ENCODE measurements around the gene NDUFAF5.

The NDUFAF5 gene

GRCh38 chr20:13821876-13822275 lies 37.0 kb downstream of the NDUFAF5 start:
- DNase-seq: peak in 1 of 51 donors; percentile 4

- no peak for DNase-seq
Measured at GRCh38 chr20:13822459-13822858, 37.6 kb downstream of the NDUFAF5 start.

- no peak for DNase-seq
Measured at GRCh38 chr20:13824459-13824858, 39.6 kb downstream of the NDUFAF5 start.

- DNase-seq: no peak
Measured at GRCh38 chr20:13825465-13825864, 40.6 kb downstream of the NDUFAF5 start.

GRCh38 chr20:13831476-13831875 lies 46.6 kb downstream of the NDUFAF5 start:
- no peak for DNase-seq

- no peak for DNase-seq
Measured at GRCh38 chr20:13838664-13839063, 53.8 kb downstream of the NDUFAF5 start.

- no peak for DNase-seq
Measured at GRCh38 chr20:13839421-13840092, 54.7 kb downstream of the NDUFAF5 start.

- DNase-seq: no peak
Measured at GRCh38 chr20:13840093-13840465, 55.3 kb downstream of the NDUFAF5 start.

GRCh38 chr20:13841206-13841605 lies 56.4 kb downstream of the NDUFAF5 start:
- no peak for DNase-seq

GRCh38 chr20:13844296-13844695 lies 59.5 kb downstream of the NDUFAF5 start:
- DNase-seq: no peak

GRCh38 chr20:13851279-13851678 lies 66.5 kb downstream of the NDUFAF5 start:
- DNase-seq: no peak

GRCh38 chr20:13852306-13852705 lies 67.5 kb downstream of the NDUFAF5 start:
- no peak for DNase-seq

- no peak for DNase-seq
Measured at GRCh38 chr20:13855613-13856012, 70.8 kb downstream of the NDUFAF5 start.

- DNase-seq: peak in 17 of 51 donors; percentile 2 to 50 (median 13)
Measured at GRCh38 chr20:13856354-13856753, 71.5 kb downstream of the NDUFAF5 start.

GRCh38 chr20:13857304-13857703 lies 72.5 kb downstream of the NDUFAF5 start:
- DNase-seq: peak in 16 of 51 donors; percentile 4 to 28 (median 14)

- DNase-seq: peak in 2 of 51 donors; percentile 2
Measured at GRCh38 chr20:13857961-13858360, 73.1 kb downstream of the NDUFAF5 start.

GRCh38 chr20:13858439-13858838 lies 73.6 kb downstream of the NDUFAF5 start:
- no peak for DNase-seq

- no peak for DNase-seq
Measured at GRCh38 chr20:13858871-13859270, 74.0 kb downstream of the NDUFAF5 start.

GRCh38 chr20:13862245-13862644 lies 77.4 kb downstream of the NDUFAF5 start:
- DNase-seq: no peak

GRCh38 chr20:13863244-13863643 lies 78.4 kb downstream of the NDUFAF5 start:
- DNase-seq: no peak

- DNase-seq: no peak
Measured at GRCh38 chr20:13865156-13865555, 80.3 kb downstream of the NDUFAF5 start.

- no peak for DNase-seq
Measured at GRCh38 chr20:13865791-13866351, 81.0 kb downstream of the NDUFAF5 start.

- peak in 3 of 51 donors; percentile 1 to 19 (median 2) for DNase-seq
Measured at GRCh38 chr20:13868331-13868730, 83.5 kb downstream of the NDUFAF5 start.
